ENCODE results near the gene PRG2. TPM values are rescaled to one million over a fixed set of nuclear protein-coding genes. Genes with fewer than 3 reads are reported as not detected.

The PRG2 gene
- total and polyA plus RNA-seq, 2 donors (not counting 1 experiment from before 2014, with no cell fraction given) = 0.07 TPM; not detected in 1

GRCh38 chr11:57349491-57350274 is 40.8 kb downstream of the PRG2 start:
- Histone ChIP-seq H3K9me3 (ENCODE audit: control extremely low read depth in 1 of 3, control insufficient read depth in 2 of 3, insufficient read depth in 1 of 3, low read length in 2 of 3) (peaks cover 0 to 6% (median 0%) of the 10 kb centered on the region in 3 donors), H3K9ac (ENCODE audit: low read length) (no peak overlapping the region), H2AFZ (ENCODE audit: insufficient read depth, low read depth, low read length, poor library complexity, severe bottlenecking) (peak overlapping the region; percentile 26), H3K4me1 (ENCODE audit: control insufficient read depth in 2 of 2, insufficient read depth in 2 of 2, low read length in 2 of 2) (peaks cover 0 to 6% of the 10 kb centered on the region in 2 donors), H3K27ac (ENCODE audit: low read length in 2 of 2) (no peak overlapping the region), H3K4me2 (replicated peaks; ENCODE audit: low read depth, low read length, poor library complexity, severe bottlenecking) (no peak overlapping the region), H3K4me3 (ENCODE audit: control extremely low read depth in 1 of 5, extremely low read depth in 1 of 5, insufficient read depth in 1 of 5, low read depth in 2 of 5, low read length in 4 of 5) (no peak overlapping the region), H4K20me1 (ENCODE audit: control insufficient read depth, insufficient read depth, low read length, poor library complexity, severe bottlenecking) (no peaks in the 10 kb centered on the region), H3K27me3 (replicated peaks in 1 of 4; ENCODE audit: control extremely low read depth in 1 of 4, control insufficient read depth in 3 of 4, insufficient read depth in 4 of 4, low read length in 3 of 4) (peaks cover 0 to 6% (median under 1%) of the 10 kb centered on the region in 4 experiments), H3K36me3 (replicated peaks in 1 of 2; ENCODE audit: control extremely low read depth in 1 of 2, control insufficient read depth in 1 of 2, extremely low read depth in 1 of 2, insufficient read depth in 2 of 2, low read length in 1 of 2) (no peaks in the 10 kb centered on the region), H3K79me2 (ENCODE audit: control insufficient read depth, insufficient read depth, low read length) (no peaks in the 10 kb centered on the region)
- peaks cover 26% of the 10 kb centered on the region for H3K27me3 Mint-ChIP-seq
- peak overlapping the region; percentile 7 for H3K27ac Mint-ChIP-seq
- TF ChIP-seq, protein P1, sequence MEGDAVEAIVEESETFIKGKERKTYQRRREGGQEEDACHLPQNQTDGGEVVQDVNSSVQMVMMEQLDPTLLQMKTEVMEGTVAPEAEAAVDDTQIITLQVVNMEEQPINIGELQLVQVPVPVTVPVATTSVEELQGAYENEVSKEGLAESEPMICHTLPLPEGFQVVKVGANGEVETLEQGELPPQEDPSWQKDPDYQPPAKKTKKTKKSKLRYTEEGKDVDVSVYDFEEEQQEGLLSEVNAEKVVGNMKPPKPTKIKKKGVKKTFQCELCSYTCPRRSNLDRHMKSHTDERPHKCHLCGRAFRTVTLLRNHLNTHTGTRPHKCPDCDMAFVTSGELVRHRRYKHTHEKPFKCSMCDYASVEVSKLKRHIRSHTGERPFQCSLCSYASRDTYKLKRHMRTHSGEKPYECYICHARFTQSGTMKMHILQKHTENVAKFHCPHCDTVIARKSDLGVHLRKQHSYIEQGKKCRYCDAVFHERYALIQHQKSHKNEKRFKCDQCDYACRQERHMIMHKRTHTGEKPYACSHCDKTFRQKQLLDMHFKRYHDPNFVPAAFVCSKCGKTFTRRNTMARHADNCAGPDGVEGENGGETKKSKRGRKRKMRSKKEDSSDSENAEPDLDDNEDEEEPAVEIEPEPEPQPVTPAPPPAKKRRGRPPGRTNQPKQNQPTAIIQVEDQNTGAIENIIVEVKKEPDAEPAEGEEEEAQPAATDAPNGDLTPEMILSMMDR (IDR thresholded peaks at IDR 0.05) = peak; percentile 87
- no peak for TF ChIP-seq EZH2 (IDR thresholded peaks at IDR 0.05; ENCODE audit: borderline replicate concordance, insufficient read depth, low read depth, low read length, poor library complexity, severe bottlenecking)
- peaks cover 6% of the 10 kb centered on the region for H3K4me1 Mint-ChIP-seq
- POLR2A ChIA-PET = interaction anchor here (0.7 kb wide), 1 partner anchor 92 kb away, joined by 5 read pairs; no protein-coding TSS in a partner anchor
- CTCF ChIA-PET = interaction anchor here (0.6 to 6.8 kb wide), 14 partner anchors 8 to 1195 kb away, joined by 3 to 94 read pairs (median 4); partner anchors contain the start of gene P2RX3
- ATAC-seq (ENCODE audit: low read depth) = peak; percentile 50
- intact Hi-C loops (cut with micrococcal nuclease) = loop anchor here (5.0 kb wide), 2 partner anchors 453 to 1788 kb away; no protein-coding TSS in a partner anchor
- DNase-seq = peak; percentile 66
- 33% methylated on average over 27 of the region's 31 CpGs for WGBS (ENCODE audit: insufficient coverage)
- H3K4me3 Mint-ChIP-seq = no peak overlapping the region
- H3K9me3 Mint-ChIP-seq (ENCODE audit: insufficient read depth) = no peaks in the 10 kb centered on the region

Measured in B cell (primary cell).